Fibroblast of villous mesenchyme (primary cell): ENCODE results near the gene CEMIP2. TPM values are rescaled to one million over a fixed set of nuclear protein-coding genes. Genes with fewer than 3 reads are reported as not detected.

ENCODE experiments used
- DNase-seq: peaks from one replicate; pipeline ENCODE4 v3.0.0-alpha.2; 2010; ENCODE audit warnings: low read depth
- H3K4me3 ChIP-seq: 2 replicates; pipeline ENCODE4 v1.5.1; 2011; ENCODE audit warnings: low read depth, mild to moderate bottlenecking, low read length
- CTCF ChIP-seq: IDR thresholded peaks from 2 replicates; pipeline ENCODE4 v1.5.1; 2012; ENCODE audit warnings: low read depth, mild to moderate bottlenecking, low read length; ENCODE audit not compliant: insufficient read depth
- total RNA-seq: library from RNA; depleted of rRNA; stranded (reverse); fragments of >200 nt; gene quantifications from 2 replicates; pipeline ENCODE4 v1.2.3, GENCODE V29; 2012

CEMIP2 gene
- total RNA-seq, 1 donor = 180 TPM

DNA sequence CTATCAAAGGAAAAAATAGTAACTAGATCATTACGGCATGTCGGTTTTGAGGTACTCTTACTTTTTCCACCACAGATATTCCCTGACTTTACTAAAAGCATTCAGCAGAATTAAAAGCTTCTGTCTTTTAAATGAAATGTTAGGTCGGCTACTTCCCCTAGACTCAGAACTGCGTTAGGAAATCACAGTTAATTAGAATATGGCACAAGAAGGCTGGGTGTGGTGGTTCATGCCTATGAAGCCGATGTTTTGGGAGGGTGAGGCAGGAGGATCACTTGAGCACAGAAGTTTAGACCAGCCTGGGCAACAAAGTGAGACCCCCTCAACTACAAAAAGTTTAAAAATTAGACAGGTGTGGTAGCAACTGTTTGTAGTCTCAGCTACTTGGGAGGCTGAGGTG lies 24.4 kb downstream of the CEMIP2 start:
- TF ChIP-seq CTCF = no peak
- H3K4me3 ChIP-seq = no peak overlapping the region
- no peak for DNase-seq

DNA sequence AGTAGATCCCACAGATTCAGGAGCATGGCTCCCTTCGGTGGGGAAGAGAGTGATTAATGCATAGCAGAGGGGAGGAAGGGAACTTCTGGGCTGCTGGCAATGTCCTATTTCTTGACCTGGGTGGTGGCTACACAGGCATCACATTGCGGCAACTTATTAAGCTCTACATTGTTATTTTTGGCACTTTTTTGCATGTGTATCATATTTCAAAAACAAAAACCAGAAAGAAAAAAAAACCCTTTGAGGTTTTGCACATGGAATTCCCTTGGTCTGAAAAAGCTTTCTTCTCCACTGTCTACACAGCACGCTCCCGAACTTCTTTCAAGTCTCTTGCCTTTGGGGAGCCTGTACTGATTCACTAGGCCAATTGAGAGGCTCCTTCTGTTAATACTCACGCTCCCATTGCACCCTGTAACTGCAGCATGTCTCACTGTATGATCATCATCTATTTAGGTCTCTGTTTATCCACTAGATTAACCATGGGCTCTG lies 25.1 kb downstream of the CEMIP2 start:
- H3K4me3 ChIP-seq = no peak overlapping the region
- peak; percentile 60 for DNase-seq
- TF ChIP-seq CTCF = no peak

DNA sequence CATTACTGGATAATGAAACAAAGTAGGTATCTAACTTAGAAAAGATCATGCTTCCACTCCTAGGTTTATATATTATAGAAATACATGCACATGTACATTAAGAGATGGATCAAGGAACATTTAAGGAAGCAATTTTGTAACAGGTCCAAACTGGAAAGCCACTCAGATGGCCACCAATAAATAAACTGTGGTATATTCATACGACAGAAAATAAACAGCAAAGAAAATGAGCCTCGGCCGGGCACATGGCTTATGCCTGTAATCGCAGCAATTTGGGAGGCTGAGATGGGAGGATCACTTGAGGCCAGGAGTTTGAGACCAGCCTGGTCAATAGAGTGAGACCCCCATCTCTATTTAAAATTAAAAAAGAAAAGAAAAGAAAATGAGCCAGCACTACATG lies 25.6 kb downstream of the CEMIP2 start:
- no peak overlapping the region for H3K4me3 ChIP-seq
- no peak for TF ChIP-seq CTCF
- DNase-seq = no peak

- DNase-seq = peak; percentile 90
- no peak for TF ChIP-seq CTCF
- peak overlapping the region; percentile 37 for H3K4me3 ChIP-seq
Observed at GRCh38 chr9:71741926-71742648, 26.2 kb downstream of the CEMIP2 start.

DNA sequence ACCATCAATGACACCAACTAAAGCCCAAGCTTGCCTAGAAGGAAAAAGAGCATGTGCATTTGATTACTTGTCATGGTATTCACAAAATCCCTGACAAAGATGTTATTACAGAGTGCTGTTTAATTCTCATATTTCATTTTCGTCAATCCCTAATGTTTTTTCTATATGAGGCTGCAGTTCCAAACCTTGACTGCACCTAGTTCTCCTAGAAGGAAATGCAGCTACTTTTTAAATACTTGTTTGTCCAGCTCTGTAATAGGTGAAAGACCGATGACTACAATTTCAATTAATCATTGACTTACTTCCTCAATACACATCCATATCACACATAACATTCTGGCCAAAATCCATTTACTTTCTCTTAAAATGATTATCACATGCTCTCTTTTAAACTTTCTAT lies 28.1 kb downstream of the CEMIP2 start:
- TF ChIP-seq CTCF = no peak
- H3K4me3 ChIP-seq = no peak overlapping the region
- DNase-seq = no peak

GRCh38 chr9:71737455-71737854 lies 30.9 kb downstream of the CEMIP2 start:
- no peak for TF ChIP-seq CTCF
- H3K4me3 ChIP-seq = no peak overlapping the region
- peak; percentile 47 for DNase-seq

GRCh38 chr9:71736236-71736635 lies 32.1 kb downstream of the CEMIP2 start:
- H3K4me3 ChIP-seq = no peak overlapping the region
- no peak for DNase-seq

More at GRCh38 chr9:71736236-71736635, 32.1 kb downstream of the CEMIP2 start:
- no peak for TF ChIP-seq CTCF
